ENCODE results near the gene RAPGEF4.

The RAPGEF4 gene

GRCh38 chr2:173008786-173009185 lies 273.1 kb downstream of the RAPGEF4 start:
- in situ Hi-C loops (cut with HindIII; ENCODE audit: low sequenced_read_pairs), result no loop called here
- no peak overlapping the region for H3K4me3 ChIP-seq (ENCODE audit: low read depth, low read length)
- TF ChIP-seq CTCF (IDR thresholded peaks at IDR 0.05; ENCODE audit: low read depth, low read length), result no peak
- no peak for DNase-seq (ENCODE audit: low read depth, low spot score)

GRCh38 chr2:173010233-173010632 lies 274.6 kb downstream of the RAPGEF4 start:
- in situ Hi-C loops (cut with HindIII; ENCODE audit: low sequenced_read_pairs), result no loop called here
- no peak for DNase-seq (ENCODE audit: low read depth, low spot score)
- TF ChIP-seq CTCF (IDR thresholded peaks at IDR 0.05; ENCODE audit: low read depth, low read length), result no peak
- H3K4me3 ChIP-seq (ENCODE audit: low read depth, low read length), result no peak overlapping the region

- no peak for TF ChIP-seq CTCF (IDR thresholded peaks at IDR 0.05; ENCODE audit: low read depth, low read length)
- no peak for DNase-seq (ENCODE audit: low read depth, low spot score)
- in situ Hi-C loops (cut with HindIII; ENCODE audit: low sequenced_read_pairs), result no loop called here
- H3K4me3 ChIP-seq (ENCODE audit: low read depth, low read length), result no peak overlapping the region
These were observed 280.8 kb downstream of the RAPGEF4 start for GRCh38 chr2:173016451-173016850.

DNA sequence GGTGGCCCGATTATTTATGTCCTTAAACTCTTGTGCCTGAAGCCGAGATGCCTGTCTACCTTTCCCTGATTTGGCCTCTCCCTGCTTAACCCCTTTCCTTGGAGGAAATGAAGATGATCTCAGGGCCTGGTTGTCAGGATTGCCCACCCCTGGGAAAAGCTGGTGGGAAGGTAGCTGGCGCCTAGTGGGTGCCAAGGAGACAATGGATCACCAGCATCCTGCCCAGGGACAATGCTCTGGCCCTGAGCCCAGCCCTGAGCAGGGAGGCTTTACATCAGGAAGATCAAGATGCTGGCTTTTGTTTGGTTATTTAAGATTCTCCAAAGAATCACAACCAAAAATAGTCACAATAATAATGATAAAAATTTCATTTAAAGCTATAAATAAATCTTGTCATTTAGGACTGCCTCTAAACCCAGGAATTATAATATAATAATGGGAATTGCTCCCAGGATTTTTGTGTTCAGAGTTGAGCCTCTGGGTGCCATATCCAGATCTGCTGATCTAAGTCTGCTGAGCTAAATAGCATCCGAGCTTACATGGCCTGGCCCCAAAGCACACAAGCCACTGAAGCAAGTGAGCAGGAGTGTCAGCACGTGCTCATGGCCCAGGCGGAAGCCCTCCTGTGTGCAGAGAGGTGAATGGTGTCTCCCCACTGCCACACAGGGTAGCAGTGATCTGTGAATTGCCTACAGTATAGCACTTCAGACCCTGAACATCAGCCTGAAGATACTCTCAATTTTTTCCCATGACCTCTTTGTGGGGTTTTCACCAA lies 282.2 kb downstream of the RAPGEF4 start:
- H3K4me3 ChIP-seq (ENCODE audit: low read depth, low read length), result no peak overlapping the region
- DNase-seq (ENCODE audit: low read depth, low spot score), result no peak
- in situ Hi-C loops (cut with HindIII; ENCODE audit: low sequenced_read_pairs), result no loop called here
- TF ChIP-seq CTCF (IDR thresholded peaks at IDR 0.05; ENCODE audit: low read depth, low read length), result no peak

DNA sequence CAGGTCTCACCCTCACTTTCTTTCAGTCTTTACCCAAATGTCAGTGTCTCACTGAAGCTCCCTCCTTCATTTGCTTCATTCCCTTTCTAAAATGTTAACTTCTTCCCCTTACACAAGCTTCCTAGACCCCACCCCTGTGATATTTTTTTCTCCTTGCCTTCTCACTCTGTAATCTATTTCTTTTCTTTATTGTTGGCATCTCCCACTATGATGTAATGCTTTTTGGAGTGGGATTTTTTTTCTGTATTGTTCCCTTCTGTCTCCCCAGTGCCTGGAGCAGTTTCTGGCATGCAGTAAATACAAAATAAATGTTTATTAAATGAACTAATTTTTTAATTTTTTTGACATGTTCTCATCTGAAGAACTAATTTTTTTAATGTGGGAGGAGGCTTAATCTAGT lies 284.1 kb downstream of the RAPGEF4 start:
- no peak for DNase-seq (ENCODE audit: low read depth, low spot score)
- no peak for TF ChIP-seq CTCF (IDR thresholded peaks at IDR 0.05; ENCODE audit: low read depth, low read length)
- in situ Hi-C loops (cut with HindIII; ENCODE audit: low sequenced_read_pairs), result no loop called here
- H3K4me3 ChIP-seq (ENCODE audit: low read depth, low read length), result no peak overlapping the region

DNA sequence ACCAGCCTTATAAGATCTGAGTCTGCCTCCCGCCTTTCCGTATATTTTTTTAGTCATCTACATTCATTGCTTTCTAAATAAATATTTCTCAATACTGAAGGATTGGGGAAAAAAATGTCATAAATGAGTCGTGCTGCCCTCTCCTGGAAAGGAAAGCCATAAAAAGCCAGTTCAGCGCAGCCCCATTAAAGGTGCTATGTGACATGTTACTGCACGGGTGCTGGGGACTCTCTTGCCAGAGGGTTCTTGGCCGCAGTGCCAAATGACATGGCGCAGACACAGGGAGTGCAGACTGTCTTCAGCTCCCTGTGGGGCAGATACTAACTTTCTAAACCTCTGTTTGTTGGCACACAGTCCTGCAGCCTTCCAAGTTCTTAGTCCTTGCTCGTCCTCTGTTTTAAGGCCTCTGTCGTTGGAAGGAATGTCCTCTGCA lies 286.3 kb downstream of the RAPGEF4 start:
- no peak overlapping the region for H3K4me3 ChIP-seq (ENCODE audit: low read depth, low read length)
- in situ Hi-C loops (cut with HindIII; ENCODE audit: low sequenced_read_pairs), result no loop called here
- peak; percentile 42 for TF ChIP-seq CTCF (IDR thresholded peaks at IDR 0.05; ENCODE audit: low read depth, low read length)
- peak; percentile 39 for DNase-seq (ENCODE audit: low read depth, low spot score)
